ENCODE data around the gene TNFRSF13B.
"Not testable (repeated sequence)": the region's sequence is repeated elsewhere in the genome, so short reads cannot be mapped to it uniquely, and the experiment has no call there.

TNFRSF13B gene

DNA sequence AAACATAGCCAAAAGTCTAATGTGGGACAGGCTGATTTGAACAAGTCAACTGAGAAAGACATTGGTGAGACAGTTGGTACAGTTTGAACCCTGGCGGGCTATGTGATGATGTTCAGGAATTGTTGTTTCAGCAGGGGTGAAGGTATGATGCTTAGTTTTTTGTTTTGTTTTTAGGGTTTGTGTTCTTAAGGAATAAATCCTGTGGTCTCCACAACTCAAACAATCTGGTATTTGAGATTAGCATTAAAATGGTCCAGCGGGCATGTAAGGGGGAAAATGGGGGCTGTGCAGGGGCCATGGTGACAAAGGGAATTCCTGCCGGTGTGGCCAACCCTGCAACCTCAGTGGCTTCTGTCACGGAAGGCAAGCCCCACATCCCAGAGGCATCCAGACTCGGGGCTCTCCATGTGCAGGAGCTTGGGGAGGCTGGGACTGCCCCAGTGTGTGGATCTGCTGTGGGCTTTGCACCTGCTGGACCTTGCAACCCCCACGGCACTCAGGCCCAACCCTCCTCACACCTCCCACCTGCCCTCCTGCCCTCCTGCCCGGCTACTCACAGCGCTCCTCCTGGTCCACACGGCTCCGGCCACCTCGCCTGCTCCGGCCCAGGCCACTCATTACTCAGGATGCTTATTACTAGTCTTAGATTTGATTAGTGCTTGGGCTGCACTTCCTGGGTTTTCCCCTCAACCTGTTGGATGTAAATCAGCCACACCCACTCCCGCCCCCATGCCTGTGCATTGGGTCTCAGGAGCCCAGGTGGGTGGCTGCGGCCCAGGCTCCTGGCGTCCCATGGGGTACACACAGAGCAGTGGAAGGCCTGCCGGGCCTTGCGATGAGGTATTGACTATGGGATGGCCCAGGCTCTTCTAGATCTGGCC, at the start of gene TNFRSF13B:
TSS of gene TNFRSF13B (minus strand) at position 661 of the 881 bp plus-strand sequence. CDS start at position 618, 43 bp downstream.
- no peak for DNase-seq

DNA sequence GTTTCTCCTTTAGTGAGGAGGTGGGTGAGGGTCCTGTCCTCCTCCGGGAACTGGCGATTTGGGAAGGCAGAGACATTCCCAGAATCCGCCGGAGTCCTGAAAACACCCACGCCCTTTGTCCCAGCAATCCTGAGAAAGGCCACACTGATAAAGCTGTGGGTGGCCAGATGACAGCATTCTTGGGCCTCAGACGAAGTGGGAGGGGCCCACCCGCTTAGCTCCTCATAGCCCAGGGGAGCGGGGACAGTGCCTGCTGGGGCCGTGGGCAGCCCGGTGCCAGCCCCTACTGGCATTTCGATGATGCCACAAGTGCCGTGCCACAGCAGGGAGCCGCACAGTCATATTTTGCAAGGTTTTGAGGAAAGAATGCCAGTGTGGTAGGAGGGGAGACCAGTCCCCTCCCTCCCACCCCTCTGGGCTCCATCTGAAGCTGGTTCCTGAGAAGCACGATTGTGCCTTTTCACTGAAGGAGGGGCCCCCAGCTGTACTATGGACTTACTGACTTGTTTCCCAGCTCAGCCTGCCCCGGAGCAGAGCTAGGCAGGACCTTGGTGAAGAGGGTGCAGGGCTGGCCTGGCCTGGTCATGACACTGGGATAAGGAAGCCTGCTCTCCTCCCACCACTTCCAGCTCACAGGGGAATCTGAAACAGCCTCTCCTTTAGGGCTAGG, 49.4 kb upstream of the TNFRSF13B start:
- no peak for DNase-seq

DNA sequence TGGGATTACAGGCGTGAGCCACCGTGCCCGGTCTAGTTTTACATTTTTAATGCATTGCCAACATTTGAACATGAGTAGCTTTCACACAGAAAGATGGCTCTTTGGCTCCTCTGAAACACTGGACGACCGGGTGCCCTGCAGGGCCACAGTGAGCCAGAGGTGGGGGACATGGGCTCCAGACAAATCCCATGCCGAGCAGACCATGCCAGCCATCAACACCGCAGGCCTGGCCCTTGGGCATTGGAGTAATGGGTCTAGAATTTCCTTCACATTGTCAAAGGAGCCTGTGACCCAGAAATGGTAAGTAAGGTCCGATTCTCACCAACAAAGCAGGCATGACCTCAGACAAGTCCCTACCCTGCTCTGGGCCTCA, 48.9 kb upstream of the TNFRSF13B start:
- DNase-seq, result no peak

DNA sequence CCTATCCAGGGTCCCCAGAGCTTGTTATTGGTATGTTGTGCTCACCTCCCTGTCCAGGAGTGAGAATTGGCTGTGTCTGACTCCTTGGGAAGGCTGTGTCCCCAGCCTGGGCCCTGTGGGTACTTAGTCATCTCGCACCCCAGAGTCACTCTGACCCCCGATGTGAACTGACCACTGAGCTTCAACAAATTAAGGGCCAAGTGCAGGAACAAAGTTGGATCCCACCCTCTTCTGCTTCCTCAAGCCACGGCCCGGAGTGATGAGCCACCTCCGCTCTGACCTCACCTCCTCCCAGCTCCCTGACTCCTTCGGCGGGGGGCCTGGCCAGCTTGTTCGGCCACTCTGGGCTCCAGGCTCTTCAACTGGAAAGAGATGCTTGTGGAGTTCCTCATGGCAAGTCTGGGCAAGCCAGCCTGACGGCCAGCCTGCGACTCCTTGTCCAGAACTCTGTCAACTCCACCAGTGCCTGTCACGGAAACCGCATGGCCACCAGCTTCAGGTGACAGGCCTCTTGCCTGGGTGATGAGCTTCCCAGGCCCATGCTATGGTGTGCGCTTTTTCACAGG, 48.1 kb upstream of the TNFRSF13B start:
- DNase-seq, result no peak

DNA sequence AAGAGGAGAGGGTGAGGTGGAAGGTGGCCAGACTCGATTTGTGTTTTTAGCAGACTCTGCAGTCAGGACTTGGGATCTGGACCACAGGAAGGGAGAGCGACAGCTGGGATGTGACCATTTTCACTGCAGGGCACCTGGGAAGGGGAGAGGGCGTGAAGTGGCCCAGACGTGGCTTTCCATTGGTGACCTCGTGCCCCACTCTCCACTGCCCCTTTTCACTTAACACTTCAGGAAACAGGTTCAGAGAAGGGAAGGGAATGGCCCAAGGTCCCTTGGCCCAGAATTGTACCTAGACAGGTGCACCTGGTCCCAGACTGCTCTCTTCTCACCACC, 47.5 kb upstream of the TNFRSF13B start:
- DNase-seq, result no peak

DNA sequence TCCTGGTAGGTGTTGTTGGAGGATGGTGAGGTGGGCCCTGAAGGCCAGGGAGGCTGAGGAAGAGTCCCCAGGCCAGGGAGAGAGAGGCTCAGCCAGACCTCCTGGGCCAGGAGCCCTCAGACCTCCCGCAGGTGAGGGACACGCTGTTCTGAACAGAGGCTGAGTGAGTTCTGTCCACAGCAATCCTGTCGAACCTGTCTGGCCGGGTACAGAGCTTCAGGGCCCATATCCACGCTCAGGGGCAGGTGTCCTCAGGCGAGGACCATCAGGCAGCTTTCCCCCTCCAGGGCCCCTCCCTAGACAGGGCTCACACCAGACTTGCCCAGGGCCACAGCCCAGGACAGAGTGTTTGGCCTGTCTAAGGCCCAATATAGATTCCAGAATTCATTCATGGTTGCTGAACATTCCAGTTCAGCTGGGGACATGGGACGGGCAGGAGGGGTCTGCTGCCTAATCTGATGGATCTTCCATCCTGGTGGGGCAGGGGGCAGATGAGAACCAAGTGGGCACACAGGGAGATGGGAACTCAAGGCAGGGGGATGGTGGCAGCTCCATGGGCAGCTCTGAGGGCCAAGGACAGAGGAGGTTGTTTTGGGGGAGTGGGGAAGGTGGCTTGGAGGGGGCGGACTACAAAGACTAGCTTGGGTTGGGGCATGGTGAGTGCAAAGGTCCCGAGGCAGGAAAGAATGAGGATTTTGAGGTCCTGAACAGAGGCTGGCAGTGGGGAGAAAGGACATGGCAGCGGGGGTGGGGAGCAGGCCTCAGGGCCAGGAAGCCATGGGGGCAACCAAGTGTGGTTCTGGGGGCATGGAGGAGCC, 46.9 kb upstream of the TNFRSF13B start:
- DNase-seq, result no peak

DNA sequence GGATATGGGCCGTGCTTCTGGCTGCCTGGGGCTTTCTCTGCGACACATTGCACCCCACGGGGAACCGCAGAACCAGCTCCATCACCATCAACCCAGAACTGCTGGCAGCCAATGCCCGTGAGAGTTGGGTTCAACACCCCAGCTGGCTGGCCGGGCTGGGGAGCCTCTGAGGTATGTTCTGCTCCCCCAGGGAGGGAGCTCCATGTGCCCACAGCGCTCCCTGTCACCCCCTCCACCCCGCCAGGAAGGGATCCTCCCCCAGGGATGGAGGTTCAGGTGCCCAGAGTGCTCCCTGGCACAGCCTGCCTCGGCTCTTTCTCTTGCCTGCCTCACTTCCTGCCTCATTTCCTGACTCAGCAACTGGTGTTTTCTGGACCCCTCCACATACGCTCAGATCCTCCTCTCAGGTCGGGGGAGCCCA, 46.1 kb upstream of the TNFRSF13B start:
- no peak for DNase-seq

DNA sequence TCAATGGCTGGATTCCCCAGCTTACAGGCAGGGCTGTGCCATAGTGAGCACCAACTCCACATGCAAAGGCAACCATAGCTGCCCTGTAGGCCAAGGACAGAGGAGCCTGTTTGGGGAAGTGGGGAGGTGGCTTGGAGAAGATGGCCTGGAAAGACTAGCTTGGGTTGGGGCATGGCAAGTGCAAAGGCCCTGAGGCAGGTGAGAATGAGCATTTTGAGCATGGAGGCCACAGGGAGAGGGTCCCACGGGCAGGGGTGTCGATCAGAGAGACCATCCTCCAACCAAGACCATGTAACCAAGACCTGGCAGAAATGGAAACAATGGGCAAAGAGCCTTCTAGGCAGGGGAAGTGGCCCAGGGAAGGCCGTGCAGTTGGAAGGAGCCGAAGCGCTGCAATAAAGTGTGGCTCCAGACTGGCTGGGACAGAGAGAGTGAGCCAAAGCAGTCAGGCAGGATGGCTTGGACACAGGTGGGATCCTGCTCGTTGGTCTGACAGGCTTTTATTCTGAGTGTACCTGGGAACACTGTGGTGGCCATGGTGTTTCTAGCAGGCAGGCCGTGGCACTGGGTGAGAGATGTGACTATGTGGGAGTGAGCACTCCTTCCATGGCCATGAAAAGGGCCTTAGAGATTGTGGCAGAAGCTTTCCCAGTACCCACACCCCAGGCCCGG, 45.6 kb upstream of the TNFRSF13B start:
- DNase-seq, result no peak

DNA sequence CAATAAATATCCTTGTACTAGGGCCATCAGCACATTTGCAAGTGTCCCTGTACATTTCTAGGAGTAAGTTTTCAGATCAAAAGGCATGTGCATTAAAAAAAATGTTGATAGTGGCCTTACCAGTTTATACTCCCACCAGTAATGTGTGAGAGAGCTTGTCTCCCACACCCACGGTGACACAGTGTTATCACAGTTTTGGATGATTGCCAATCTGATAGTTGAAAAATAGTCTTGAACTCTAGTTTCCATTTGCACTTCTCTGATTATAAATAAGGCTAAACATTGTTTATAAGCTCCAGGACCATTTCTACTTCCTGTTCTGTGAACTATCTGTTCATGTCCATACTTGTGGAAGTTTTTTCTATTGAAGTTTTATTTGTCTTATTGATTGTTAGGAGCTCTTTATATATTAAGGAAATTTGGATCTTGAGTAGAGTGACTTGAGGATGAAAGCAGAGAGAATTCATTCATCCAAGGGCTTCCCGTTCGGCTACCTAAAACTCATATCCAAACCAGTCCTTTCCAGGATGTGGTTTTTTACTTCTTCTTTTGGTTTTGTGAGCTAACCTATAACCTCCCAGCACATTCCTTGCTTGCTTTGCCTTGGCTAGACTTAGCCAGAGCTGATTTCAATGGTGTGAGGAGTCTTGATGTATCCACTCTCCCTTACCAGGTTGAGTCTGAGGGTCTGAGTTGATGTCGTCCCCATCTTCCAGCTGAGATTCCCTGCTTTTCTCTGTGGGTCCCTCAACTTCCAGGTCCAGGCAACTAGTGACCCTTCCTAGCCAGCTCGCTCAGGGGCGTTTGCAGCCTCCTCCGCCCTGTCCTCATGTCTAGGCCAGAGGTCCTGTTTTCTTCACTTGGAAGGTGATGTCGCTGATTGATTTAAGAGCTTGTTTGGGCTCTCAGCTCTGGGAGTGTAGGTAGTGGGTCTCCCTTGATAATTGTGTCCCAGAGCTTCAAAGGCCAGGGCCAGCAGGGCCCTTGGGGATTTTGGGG, 44.6 kb upstream of the TNFRSF13B start:
- not testable (repeated sequence) for DNase-seq

DNA sequence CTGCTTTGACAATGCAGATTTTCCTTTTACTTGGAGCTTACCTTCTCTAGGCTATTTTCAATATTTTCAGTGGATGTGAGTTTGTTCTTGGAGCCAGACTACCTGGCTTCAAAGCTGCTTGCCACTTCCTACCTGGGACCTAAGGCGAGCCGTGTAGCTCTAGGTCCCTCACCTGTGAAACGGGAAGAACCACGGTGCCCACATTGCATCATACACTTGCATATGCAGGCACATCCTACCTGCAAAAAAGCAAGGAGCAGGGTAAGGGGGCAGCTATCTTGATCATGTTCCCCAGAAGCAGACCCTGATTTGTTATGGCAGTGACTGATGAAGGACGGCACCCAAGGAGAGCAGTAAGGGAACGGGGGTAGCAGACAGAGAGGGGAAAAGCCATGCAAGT, 43.3 kb upstream of the TNFRSF13B start:
- no peak for DNase-seq

DNA sequence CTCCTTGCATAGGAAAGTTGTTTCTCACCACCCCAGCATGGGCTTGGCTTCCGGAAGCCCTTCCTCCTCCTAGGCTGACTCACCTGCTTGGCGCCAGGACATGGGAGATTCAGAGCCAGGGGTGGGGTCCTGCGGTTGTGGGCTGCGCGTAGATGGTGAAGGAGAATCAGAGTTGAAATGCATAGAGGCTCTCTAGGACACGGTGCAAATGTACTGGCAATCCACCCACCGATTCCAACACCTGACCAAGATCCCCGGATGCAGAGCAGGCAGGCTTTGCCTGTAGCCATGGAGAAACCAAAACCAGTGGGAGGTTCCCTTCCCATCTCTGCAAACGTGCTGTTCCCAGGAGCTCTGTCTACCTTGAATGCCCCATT, 42.8 kb upstream of the TNFRSF13B start:
- not testable (repeated sequence) for DNase-seq

DNA sequence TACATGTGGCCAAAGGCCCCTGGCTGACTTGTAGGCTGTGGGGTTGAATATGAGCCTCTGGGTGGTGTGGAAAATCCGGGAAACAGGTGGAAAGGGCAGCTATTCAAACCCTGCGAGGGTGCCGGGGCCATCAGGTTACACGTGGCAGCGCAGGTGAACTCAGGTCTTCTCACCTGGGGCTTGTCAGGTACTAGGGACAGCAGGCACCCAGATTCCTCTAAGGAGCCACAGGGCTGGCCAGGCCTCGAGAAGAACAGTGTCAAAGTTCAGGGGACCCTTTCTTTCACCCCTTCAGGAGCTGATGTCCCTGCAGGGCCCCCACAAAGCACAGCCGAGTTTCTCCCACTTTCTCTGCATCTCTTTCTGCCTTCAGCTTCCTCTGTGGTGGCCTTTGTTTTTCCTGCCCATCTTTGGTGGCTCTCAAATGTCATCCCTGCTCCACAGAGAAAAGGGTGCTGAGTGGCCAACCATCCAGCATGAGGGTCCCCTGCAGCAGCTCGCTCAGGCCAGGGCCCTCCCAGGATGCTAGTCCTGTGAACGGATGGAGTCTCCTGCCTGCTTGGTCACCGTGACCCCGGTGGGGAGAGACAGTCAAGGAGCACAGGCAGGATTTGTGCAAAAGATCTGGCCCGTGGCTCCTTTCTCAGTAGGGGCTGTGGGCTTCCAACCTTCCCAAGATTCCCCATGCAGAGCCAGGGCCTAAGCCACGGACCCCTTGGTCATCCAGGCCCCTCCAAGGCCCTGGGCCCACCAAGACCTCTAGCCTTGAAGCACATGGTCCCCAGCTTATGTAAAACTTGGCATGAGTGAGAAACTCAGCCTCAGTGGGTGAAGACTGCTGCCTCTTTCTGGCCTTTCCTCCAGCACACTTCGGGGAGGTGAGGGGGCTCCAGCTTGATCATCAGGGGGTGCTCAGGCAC, 42.2 kb upstream of the TNFRSF13B start:
- not testable (repeated sequence) for DNase-seq

DNA sequence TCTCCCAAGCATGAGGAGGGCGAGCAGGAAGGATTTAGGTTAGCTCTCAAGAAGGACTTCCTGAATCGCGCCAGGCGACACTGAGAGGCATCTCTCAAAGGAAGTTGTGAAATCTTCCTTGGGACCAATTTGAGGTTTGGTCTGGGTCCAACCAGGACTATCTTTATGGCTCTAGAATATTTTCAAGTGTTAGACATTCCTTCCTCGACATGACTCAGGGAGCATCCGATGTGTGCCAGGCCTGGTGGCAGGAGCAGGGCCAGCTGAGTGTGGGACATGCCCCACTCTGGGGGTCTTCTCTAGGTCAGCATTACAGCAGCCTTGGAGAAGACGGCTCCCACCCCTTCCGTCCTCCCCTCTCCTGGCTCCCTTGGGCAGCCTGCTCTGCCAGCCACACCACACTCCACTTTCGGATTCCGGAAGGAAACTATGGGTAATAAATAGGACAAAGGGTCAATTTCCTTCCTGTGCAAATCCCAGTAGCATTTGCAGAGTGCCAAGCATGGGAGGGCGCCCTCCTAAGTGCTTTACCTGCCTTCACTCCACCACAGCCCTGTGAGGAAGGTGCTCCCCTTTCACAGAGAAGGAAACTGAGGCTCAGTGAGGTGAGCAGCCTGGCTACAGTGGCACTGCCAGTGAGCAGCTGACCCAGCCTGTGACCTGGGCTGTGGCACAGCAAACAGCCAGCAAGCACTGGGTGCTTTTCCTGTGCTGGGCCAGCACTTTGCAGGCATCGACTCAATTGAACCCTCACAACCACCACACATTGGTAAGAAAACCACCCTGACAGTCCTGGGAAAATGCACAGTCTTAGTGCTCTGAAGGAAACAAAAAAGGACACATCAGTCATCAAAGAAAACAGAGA, 39.4 kb upstream of the TNFRSF13B start:
- DNase-seq, result peak; percentile 94

DNA sequence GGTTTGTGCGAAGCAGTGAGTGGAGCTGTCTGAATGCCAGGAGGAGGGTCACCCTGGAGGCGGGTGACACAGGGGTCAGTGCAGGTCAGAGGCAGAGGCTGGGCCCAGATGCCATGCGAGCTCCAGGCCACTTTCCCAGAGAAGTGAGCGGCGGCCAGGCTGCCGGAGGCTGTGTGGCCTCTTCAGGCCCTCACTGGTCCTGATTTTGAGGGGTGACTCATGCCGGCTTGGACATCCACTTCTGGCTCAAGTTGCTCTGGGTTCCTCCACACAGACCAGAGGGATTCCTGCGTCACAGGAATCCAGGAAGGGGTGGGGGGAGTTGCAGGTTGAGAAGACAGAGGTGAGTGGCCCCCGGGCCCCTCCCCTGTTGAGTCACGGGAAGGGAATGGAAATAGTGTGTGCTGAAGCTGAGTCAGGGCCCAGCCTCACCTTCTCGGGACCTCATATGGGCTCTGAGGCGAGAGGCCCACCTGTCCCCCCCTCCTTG, 38.7 kb upstream of the TNFRSF13B start:
- not testable (repeated sequence) for DNase-seq

DNA sequence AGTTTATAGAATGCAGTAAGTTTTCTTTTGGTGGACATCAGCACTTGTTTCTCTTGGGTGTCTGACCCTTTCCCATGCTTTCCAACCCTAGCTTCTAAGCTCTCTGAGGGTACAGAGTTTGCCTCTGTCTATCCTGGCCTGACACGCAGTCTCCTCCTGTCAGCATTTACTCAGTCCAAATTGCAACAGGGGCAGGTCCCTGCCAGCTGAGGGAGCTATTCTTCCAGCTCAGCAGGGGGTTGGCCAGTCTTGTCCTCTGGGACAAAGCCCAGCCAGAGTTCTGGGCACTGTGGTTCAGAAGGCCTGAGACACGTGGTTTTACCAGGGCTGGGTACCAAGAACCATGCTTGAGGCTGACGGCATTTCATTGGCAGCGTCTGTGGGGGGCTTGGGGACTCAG, 38.1 kb upstream of the TNFRSF13B start:
- DNase-seq, result not testable (repeated sequence)

DNA sequence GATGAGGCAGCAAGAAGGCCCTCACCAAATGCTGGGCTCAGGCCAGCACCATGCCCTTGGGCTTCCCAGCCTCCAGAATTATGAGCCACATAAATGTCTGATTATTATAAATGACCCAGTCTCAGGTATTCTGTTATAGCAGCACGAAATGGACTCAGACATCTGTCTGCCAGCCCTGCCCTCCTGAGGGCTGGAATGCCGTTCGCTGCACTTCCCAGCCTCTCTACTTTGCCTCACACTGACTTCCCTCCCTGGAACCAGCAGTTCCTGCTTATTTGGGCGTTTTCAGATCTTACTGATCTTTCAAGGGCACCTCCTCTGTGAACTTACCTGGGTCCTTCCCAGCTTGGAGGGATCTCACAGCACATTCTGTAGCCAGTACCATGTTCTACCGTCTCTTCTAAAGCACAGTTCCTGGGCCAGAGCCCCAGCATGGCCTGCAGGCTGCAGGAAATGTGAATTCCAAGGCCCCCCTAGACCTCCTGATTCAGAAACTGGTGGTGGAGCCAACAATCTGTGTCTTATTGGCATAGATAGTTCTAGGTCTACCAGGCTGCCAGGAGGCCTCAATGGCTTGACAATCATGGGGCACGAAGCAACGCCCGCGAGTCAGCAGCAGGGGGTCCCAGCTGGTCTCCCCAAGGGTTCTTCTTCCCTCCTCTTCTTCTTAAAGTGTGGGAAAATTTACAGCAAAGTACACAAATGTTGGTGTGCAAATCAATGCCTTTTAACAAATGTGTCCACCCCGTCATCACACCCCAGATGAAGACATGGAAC, 36.9 kb upstream of the TNFRSF13B start:
- DNase-seq, result not testable (repeated sequence)

DNA sequence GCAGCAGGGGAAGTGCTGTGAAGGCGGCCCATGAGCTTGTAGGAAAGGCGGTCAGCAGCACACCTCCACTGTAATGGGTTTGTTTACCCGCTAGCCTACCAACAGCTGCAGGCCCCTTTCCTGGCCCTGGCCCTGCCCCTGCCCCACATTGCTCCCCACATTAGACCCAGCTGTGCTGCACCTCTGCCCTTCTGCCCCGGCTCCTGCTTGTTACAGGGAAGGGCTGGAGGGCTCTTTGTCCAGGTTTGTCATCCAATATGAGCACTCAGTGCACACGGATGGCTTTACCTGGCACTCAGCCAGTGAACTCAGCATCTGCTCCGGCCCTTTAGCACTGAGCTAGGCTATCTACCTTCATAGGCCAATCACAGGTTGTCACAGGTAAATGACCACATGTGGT, 36.0 kb upstream of the TNFRSF13B start:
- DNase-seq, result not testable (repeated sequence)

DNA sequence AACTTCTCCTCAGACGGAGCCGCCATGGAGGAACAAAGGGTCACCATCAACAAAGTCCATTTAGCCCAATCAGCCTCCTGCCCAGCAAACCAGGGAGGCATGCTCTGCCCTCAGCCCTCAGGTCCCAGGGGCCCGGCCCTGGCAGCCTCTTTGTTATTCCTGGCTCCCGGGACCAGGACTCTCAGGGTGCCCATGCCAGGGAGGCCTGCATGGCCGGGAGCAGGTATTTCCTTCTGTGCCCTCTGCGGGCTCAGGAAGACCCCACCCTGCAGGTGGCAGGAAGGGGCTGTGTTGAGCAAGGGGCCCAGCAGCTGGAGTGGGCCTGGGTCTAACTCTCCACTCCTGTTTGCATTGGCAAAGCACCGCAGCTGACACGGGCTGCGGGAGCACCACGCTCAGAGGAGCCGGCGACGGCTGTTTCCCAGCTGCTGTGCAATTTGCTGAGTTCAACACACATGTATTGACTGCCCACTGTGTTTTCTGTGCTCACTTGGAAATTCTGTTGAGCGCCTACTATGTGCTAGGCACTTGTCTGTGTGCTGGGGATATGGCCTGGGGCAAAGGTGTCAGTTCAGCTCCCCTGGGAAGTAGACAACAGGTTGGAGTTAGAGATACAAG, 33.2 kb upstream of the TNFRSF13B start:
- DNase-seq, result not testable (repeated sequence)
